Putamen (tissue), 1 donor: ENCODE results near the gene BTLA.
"Not testable (repeated sequence)": the region's sequence is repeated elsewhere in the genome, so short reads cannot be mapped to it uniquely, and the experiment has no call there.

Experiments used
- DNase-seq: peaks from one replicate; pipeline ENCODE4 v3.0.0-alpha.2; 2016; ENCODE audit warnings: low spot score

Gene BTLA

DNA sequence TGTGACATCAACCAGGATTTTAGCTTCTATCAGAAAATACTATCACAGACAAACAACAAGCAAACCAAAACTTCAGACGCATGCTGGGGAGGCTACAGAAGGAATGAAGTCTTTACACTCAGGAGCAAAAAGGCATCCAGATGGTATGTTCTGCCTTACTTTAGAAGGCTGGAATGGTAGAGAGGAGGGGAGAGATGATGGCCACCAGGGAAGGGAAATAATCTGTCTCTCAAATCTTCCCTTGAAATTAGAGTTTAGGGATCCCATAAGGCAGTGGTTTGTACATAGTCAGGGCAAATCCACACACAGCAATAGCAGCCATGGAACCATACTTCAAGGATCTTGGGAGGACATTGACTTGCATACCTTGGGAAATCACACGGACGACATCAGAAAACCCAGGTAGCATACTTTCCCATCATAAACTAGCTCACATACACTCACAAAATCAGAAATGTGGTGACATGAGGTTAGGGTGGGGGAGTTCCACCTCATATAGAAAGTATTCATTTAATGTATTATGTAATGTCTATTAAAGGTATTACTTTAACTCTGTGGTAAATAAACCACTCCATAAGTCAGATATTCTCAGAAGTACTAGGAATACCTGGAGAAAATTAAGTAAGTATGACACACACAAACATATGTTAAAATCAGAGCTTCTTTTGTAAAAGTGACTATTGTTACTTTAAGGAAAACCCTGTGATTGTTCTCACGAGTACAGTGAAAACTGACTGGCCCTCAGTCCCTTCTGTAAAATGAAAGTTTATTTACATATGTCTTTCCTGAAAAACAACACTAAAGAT, 9.4 kb downstream of the BTLA start:
- DNase-seq, result no peak

DNA sequence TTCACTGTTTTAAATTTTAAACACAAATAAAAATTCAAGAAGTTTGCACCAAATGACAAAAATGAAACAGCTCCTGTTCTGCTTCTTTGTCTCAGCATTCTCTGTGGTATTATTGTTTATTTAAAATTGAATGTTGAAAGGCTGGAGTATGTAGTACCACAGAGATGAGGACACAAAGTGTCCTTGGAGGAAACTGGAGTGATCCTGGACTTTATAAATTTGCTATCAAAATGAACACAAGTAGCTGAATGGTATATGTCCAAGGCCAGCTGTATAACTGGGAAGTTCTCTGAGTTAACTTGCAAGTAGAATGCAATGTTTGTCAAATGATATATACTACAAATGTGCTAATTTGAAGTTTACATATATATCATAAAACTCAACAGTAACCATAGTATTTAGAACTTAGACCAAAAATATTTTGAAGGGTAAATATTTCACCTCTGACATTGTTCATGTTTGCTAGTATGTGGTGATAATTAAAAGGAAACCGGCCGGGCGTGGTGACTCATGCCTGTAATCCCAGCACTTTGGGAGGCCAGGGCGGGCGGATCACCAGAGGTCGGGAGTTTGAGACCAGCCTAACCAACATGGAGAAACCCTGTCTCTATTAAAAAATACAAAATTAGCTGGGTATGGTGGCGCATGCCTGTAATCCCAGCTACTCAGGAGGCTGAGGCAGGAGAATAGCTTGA, 12.3 kb downstream of the BTLA start:
- DNase-seq, result no peak

DNA sequence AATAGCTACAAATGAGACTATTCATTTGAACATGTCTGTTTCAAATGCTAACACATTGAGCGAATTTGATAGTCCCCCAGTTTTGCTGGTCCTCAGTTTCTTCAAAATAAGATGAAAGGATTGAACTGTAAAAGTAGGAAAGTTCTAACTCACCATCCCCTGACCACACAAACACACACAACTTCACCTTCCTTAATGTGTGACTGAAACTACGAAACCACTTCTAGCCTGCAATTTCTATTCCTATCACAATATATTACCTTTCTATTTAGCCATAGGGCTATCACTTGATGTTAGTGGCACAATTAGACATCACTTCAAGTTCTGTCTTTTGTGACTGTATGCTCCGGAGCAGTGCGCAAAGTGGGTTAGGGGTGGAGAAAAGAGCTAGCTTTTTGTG, 14.9 kb downstream of the BTLA start:
- DNase-seq, result no peak

DNA sequence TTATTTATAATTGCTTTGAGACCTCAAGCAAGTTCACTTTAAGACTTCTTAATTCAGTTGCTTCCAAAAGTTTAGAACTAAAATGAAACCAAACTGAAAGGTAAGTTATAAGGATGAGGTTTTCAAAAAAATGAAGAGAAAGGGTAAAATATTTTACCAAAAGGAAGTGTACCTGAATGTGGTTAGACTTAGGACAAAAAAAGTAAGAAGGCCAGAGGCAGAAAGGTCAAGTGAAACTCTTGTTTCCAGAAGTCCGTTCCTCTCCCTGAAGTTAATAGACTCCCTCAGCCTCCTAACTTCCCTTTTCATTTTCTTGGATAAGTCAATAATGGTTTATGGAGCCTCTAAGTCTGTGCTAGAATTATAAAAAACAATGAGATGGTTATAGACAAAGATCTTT, 16.6 kb downstream of the BTLA start:
- no peak for DNase-seq

DNA sequence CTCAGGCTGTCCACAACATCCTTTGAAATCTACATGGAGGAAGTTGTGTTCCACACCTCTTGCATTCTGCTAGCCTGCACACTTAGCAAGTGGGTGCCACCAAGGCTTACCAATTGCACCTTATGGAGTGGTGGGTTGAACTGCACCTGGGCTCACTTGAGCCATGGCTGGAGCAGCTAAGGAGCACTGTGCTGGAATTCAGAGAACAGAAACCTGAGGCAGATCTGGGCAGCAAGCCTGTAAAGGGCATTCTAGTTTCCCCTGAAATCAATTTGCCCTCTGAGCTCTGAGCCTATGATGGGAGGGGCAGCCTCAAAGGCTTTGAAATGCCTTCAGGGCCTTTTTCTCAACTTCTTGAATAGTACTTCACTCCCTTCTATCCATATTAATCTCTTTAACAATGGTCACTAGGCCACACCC, 18.0 kb downstream of the BTLA start:
- no peak for DNase-seq

DNA sequence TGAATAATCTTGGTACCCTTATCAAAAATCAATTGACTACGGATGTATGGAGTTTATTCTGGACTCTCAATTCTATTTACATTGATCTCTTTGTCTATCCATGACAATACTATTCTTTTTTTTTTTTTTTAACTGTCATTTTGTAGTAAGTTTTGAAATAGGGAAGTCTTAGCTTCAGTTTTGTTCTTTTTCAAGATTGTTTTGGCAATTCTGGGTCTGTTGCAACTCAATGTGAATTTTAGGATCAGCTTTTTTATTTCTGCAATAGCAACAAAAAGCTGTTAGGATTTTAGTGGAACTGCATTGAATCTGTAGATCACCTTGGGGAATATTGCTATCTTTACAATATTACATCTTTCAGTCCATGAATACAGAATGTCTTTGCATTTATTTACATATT, 21.4 kb downstream of the BTLA start:
- no peak for DNase-seq

DNA sequence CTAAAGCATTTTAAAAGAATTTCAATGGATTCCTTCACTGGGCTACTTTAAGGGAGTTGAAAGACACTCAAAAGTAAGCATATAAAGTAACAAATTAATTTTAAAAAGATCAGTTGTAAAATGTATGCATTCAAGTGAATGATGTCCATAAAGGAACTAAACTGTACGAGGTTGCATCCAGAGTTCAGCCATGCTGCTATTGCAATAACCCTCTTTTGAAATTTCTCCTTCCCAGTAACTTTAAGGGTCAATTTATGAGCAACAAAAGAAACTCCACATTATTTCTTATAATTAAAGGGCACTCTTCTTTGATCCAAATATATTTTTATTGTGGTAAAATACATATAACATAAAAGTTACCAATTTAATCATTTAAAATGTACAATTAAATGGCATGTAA, 22.9 kb downstream of the BTLA start:
- no peak for DNase-seq

DNA sequence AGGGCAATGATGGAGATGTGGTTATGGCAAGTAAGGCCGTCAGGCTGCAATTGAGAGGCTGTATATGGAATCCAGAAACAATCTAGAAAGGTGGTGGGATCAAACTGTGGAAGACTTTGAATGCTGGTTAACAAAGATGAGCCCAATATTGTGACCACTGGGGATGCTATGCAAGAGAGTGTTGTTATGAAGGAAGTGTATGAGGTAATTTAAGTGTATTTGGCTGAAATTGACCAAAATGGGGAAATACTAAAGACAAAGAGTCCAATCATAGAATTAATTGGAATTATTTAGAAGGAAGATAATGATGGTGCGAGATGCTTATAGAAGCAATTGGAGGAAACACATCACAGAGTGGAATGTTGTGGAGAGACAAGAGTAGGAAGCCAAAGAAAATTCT, 24.5 kb downstream of the BTLA start:
- no peak for DNase-seq

DNA sequence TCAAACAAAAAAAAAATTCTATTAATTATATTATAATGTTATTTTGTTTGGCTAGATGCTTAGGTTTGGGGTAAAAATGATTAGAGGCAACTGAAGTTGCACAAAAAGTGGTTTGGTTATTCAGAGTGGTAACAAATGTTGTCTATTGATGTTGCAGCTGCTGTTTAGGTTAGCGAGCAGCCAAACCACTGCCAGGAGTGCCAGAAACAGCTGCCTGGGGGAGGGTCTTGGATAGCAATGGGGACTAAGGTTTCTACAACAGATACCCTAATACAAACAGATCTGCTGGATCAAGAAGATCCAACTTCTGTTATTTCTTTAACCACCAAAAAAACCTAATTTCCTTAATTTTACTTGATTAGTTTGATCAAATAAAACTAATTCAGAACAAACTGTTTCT, 26.6 kb downstream of the BTLA start:
- DNase-seq, result no peak

DNA sequence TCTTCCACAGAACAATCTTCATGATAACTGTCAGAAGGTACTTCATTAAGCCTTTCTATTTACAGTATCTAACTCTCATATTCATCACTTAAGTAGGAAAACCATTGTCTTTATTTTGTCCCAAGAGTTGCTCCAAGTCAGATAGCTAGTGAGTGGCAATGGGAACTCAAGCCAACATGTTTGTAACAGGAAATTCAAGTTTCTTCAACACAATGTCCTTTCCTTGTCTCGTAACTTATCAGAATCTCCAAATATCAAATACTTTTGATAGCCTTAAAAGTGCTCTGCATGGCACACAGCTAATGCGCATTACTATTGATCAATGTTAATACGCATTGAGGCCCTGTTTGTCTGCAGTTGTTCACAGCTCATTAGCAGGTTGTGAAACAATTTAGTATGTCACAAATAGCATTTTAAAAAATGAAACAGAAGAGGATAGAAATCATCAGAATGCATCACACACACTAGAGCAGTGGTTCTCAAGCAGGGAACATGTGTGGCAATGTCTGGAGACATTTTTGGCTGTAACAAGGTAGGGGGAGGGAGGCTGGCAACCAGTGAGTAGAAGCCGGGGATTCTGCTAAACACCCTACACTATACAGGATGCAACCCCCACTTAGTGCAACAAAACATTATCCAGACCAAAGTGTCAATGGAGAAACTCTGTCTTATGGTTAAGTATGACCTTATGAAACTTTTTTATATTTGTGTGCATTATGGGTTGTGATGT, 27.5 kb downstream of the BTLA start:
- DNase-seq, result no peak

DNA sequence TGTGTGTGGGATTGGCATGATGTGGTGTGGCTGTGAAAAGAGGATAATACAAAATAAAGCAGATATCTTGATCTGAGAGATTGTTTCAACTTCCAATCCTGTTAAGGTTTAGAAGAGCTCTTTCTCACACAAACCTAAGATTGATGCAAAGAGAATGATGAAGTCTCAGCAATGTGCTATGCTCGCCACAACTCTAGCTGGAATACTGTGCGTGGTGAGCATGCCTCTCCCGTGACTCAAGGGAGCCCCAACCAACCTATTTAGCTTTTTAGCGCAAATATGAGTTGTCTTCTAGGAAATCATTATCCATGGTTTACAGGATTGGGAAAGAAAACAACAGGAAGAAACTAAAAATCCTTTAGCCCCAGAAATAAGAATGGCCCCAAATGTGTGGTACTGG, 28.5 kb downstream of the BTLA start:
- DNase-seq, result no peak

DNA sequence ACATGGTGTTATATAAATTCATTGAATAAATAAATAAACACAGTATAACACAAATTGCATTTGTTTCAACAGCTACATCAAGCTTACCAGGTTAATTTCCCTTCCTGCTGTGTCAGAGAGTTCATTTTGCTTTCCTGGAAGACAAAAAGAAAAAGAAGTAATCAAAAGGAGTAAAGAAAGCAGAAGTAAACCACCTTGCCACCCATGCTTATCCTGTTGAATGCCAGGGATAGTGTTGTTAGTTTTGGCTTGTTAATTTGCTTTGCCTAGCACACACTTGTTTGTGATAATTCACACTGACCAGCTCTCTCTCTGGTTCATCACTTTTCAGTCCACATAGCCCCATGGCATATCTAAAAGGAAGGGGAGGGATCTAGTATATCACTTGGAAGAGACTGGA, 29.6 kb downstream of the BTLA start:
- DNase-seq, result no peak

DNA sequence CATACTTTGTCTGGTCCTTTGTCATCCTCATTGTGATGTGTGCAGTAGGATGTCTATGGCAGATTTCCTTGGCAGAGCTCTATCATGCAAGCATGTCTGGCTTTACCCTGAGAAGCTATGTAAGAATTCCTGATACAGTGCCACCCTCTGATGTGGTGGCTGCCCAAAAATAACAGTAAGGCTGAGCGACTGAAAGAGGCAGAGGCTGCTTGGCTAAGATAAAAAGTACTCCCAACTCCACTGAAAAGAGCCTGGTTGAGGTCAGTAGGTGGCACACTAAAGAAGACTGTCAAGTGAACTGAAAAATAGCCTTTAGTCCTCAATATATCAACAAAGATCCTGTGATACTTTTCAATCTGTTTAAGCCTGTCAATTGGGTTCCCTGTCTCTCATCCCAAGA, 31.7 kb downstream of the BTLA start:
- no peak for DNase-seq

DNA sequence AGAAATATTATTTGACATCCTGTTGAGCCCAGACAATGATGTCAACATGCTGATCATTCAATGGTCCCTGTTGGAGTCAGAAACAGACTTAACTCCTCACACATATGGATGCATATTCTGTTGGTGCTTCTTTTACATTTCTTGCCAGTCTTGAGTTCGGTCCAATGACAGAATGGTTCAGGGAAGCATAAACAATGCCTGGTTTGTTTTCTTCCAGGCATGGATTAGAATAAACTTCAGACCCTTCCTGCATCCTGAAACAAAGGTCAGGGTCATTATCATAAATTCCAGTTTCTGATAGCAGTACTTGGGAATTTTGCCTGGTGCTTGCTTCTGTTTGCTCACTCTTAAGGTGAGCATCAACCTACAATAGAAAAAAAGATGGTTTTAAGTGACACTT, 33.3 kb downstream of the BTLA start:
- DNase-seq, result no peak

DNA sequence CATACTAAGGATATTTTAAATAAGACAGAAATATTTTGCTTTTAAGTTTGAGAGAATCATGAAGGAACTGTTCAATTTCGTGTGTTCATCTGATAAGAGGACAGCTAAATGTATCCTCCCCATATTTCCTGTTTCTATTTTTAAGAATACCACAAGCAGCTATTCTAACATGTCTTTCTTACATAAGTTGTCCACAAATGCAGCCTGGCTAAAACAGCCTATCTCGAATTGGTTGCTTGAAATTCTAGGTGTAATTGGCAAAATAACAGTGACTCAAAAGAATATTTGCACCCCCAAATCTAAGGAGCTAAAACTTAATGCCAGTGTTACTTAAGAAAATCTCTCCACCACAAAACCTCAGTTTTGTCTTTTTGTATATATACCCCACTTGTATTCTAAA, 35.0 kb downstream of the BTLA start:
- DNase-seq, result no peak

DNA sequence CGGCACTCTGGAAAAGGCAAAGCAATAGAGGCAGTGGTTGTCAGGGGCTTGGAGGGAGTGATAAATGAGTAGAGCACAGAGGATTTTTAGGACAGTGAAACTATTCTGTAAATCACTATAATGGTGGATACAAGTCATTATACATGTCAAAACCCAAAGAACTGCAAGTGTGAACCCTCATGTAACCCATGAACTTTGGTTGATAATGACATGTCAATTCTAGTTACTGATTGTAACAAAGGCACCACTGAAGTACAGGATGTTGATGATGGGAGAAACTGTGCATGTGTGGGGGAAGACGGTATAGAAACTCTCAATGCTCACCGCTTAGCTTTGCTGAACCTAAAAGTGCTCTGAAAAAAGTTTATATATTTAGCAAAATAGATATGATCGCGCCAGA, 36.0 kb downstream of the BTLA start:
- no peak for DNase-seq

DNA sequence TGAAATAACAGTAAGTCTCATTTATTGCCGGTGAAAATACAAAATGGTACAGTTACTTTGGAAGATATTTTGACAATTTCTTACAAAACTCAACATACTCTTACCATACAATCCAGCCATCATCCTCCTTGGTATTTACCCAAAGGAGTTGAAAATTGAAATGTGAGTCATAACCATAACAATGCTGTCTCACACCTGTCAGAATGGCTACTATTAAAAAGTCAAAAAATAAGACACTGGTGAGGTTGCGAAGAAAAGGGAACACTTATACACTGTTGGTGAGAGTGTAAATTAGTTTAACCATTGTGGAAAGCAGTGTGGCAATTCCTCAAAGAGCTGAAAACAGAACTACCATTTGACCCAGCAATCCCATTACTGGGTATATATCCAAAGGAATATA, 37.5 kb downstream of the BTLA start:
- not testable (repeated sequence) for DNase-seq

DNA sequence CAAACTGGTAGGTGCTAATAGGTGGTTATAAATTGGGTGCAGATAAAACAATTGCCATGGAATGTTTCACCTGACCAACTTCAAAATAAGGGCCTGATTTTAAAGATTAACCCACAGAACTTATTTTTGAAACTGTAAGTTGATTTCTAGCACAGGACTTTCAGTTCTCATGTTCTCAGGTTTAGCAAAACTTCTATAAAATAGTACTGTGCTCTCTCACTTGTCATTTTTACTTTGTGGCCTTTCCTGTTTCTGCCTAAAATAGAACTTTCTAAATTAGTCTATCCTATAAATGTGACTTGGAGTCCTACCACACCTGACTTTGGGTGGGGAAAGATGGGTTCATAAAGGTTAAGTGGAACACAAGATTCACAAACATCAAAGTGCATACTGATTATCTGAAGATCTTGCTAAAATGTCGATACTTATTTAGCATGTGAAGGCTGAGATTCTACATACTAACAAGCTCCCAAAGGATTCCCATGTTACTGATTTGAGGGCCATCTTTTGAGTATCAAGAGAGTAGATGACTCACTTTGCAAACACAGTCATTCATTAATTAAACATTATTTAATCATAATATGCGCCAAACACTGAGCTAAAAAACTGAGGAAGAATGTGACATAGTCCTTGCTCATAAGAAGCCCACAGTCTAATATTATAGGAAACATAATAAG, 38.6 kb downstream of the BTLA start:
- DNase-seq, result no peak

DNA sequence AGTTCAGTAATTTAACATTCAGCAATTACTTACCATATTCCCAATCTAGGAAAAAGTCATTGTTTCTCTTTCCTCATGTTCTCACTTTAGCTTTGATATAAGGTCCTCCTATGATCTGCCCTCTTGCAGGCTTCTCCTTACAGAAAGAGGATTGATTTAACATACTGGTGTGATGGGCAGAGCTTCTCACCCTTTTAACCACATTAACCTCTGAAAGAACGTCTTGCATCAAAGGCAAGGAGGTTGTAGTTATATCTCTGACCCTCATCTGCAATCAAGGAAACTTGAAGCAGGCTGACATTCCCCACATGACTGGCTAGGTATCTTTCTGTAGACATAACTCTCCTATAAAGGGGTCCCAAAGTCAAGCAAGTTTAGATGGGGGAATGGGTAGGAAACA, 39.5 kb downstream of the BTLA start:
- DNase-seq, result no peak

DNA sequence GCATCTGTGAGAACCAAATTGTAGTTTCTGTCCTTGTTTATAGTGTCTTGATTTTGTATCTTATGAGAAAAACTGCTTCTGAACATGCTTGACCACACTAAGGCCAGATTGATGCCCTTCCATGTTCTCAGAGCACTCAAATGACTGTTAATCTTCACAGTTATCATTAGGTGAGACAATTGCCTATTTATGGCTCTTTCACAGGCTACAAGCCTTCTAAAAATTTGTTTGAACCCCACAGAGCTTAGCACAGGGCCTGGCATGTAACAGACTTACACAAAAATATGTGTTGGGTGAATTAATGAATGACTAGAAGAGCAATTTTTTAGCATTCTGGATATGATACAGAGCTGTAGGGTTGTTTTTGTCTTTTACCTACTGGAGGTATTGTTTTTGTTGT, 43.1 kb downstream of the BTLA start:
- no peak for DNase-seq

DNA sequence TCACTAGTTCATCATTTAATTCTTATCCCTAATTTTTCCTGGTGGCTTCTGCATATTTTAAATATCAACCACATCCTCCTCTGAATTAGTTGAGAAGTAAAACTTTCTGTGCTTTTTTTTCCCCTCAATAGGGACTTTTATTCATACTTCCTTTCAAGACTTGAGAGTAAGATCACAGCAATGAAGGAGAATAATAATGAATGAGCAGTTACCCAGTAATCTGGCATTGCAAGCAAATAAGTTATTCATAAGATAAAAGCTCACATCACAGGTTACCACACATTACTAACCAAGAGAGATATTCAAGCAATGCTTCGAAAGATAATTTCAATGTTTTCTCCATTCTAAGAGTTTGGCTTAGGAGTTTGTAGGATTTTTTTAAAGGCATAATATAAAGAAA, 50.3 kb downstream of the BTLA start:
- no peak for DNase-seq

DNA sequence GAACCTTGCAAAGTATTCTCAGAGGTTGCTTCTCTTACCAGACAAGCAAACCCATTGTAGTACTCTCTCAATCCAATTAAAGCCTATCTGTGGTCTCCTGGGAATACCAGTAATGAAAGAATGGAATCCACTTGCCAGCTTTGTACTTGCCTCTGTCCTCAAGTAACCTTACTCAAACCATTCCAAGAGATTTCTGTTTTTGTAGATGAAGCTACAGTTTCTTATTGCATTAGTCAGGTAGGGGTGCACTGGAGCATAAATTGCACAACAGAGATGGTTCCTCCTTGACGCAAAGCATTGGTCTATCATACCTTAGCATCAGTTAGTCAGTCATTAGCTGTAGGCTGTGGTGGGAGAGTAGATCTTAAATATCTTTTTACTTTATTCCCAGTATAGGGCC, 52.9 kb downstream of the BTLA start:
- no peak for DNase-seq

DNA sequence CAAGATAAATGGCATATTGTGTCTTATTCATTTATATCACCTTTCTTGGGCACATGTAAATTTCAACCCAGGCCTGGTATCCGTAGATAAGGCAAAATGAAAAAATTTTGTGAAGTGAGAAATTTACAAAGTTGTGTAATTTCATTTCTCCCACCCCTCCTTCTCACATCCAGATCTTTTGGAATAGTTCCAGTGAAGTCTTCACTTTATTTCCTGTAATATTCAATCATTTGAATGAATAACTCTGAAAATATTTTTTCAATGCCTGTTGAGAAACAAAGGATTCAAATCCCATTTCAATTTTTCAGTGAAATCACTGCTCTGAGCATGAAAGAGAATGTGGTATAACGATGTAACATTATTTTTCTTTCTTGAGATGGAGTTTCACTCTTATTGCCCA, 53.4 kb downstream of the BTLA start:
- DNase-seq, result no peak
